H9 (cell line): ENCODE data around the gene RAB7B. TPM values are rescaled to one million over a fixed set of nuclear protein-coding genes. Genes with fewer than 3 reads are reported as not detected.

Experiments
- DNase-seq: peaks from one replicate; pipeline ENCODE4 v3.0.0-alpha.2; 2017
- H2AFZ ChIP-seq: one replicate; pipeline ENCODE4 v1.6.1; 2013; ENCODE audit warnings: mild to moderate bottlenecking, low read length, control low read depth, moderate library complexity
- H2AK5ac ChIP-seq: 2 replicates; pipeline ENCODE4 v1.6.1; 2013; ENCODE audit warnings: low read length, control low read depth, mixed read lengths; ENCODE audit not compliant: insufficient read length
- H2BK120ac ChIP-seq: one replicate; pipeline ENCODE4 v1.6.1; 2013; ENCODE audit warnings: low read depth, mild to moderate bottlenecking, low read length, control low read depth, inconsistent platforms; ENCODE audit not compliant: poor library complexity, severe bottlenecking
- H2BK12ac ChIP-seq: 2 replicates; pipeline ENCODE4 v1.6.1; 2013; ENCODE audit warnings: low read length, control low read depth, mixed read lengths, low read depth; ENCODE audit not compliant: insufficient read length
- H2BK15ac ChIP-seq: 2 replicates; pipeline ENCODE4 v1.6.1; 2013; ENCODE audit warnings: low read depth, low read length, control low read depth
- H2BK20ac ChIP-seq: one replicate; pipeline ENCODE4 v1.6.1; 2013; ENCODE audit warnings: low read depth, mild to moderate bottlenecking, low read length, control low read depth, inconsistent platforms; ENCODE audit not compliant: poor library complexity, severe bottlenecking
- H2BK5ac ChIP-seq: 2 replicates; pipeline ENCODE4 v1.6.1; 2013; ENCODE audit warnings: low read length, control low read depth, mixed read lengths; ENCODE audit not compliant: insufficient read length
- H3K14ac ChIP-seq: 2 replicates; pipeline ENCODE4 v1.6.1; 2013; ENCODE audit warnings: low read length, control low read depth; ENCODE audit not compliant: insufficient read depth
- H3K18ac ChIP-seq: 2 replicates; pipeline ENCODE4 v1.6.1; 2013; ENCODE audit warnings: low read depth, mild to moderate bottlenecking, mixed read lengths, low read length, control low read depth; ENCODE audit not compliant: insufficient read length
- H3K23ac ChIP-seq: 2 replicates; pipeline ENCODE4 v1.6.1; 2013; ENCODE audit warnings: low read length, control low read depth, mixed read lengths, low read depth; ENCODE audit not compliant: insufficient read length
- H3K23me2 ChIP-seq: 2 replicates; pipeline ENCODE4 v1.6.1; 2013; ENCODE audit warnings: low read depth, mild to moderate bottlenecking, mixed read lengths, low read length, control low read depth; ENCODE audit not compliant: insufficient read length, poor library complexity, severe bottlenecking
- H3K27ac ChIP-seq: 2 replicates; pipeline ENCODE4 v1.5.1; 2013; ENCODE audit warnings: low read length, control low read depth, mixed read lengths, low read depth; ENCODE audit not compliant: insufficient read length
- H3K27me3 ChIP-seq: 2 replicates; pipeline ENCODE4 v1.6.1; 2013; ENCODE audit warnings: low read length, control low read depth, inconsistent platforms; ENCODE audit not compliant: insufficient read depth
- H3K4ac ChIP-seq: 2 replicates; pipeline ENCODE4 v1.6.1; 2013; ENCODE audit warnings: low read depth, mild to moderate bottlenecking, control low read depth, inconsistent platforms, low read length, moderate library complexity
- H3K4me1 ChIP-seq: 2 replicates; pipeline ENCODE4 v1.6.1; 2013; ENCODE audit warnings: low read length, control low read depth, inconsistent platforms; ENCODE audit not compliant: insufficient read depth
- H3K4me2 ChIP-seq: 2 replicates; pipeline ENCODE4 v1.6.1; 2013; ENCODE audit warnings: low read length, control low read depth, mixed read lengths; ENCODE audit not compliant: insufficient read length, insufficient read depth
- H3K56ac ChIP-seq: 2 replicates; pipeline ENCODE4 v1.6.1; 2013; ENCODE audit warnings: low read depth, mild to moderate bottlenecking, mixed read lengths, low read length, control low read depth; ENCODE audit not compliant: insufficient read length
- H3K79me1 ChIP-seq: 2 replicates; pipeline ENCODE4 v1.6.1; 2013; ENCODE audit warnings: low read depth, mild to moderate bottlenecking, moderate library complexity, low read length, control low read depth, inconsistent platforms; ENCODE audit not compliant: insufficient read depth, poor library complexity, severe bottlenecking
- H3K79me2 ChIP-seq: 2 replicates; pipeline ENCODE4 v1.6.1; 2013; ENCODE audit warnings: low read length, control low read depth, inconsistent platforms; ENCODE audit not compliant: insufficient read depth
- H3K9ac ChIP-seq: 2 replicates; pipeline ENCODE4 v1.6.1; 2013; ENCODE audit warnings: low read length, control low read depth, mixed read lengths; ENCODE audit not compliant: insufficient read length; ENCODE audit errors: extremely low read depth
- H3K9me3 ChIP-seq: one replicate; pipeline ENCODE4 v1.6.1; 2013; ENCODE audit warnings: low read depth, low read length, inconsistent platforms; ENCODE audit not compliant: control insufficient read depth
- H3T11ph ChIP-seq: one replicate; pipeline ENCODE4 v1.6.1; 2013; ENCODE audit warnings: mild to moderate bottlenecking, low read length, control low read depth, inconsistent platforms
- H4K20me1 ChIP-seq: one replicate; pipeline ENCODE4 v1.6.1; 2013; ENCODE audit not compliant: control insufficient read depth, insufficient read length, insufficient read depth
- H4K5ac ChIP-seq: 2 replicates; pipeline ENCODE4 v1.6.1; 2013; ENCODE audit warnings: low read depth, mild to moderate bottlenecking, mixed read lengths, low read length, control low read depth; ENCODE audit not compliant: insufficient read length
- H4K8ac ChIP-seq: replicated peaks from 2 replicates; pipeline ENCODE4 v1.6.1; 2013; ENCODE audit warnings: low read length, control low read depth, mixed read lengths, low read depth; ENCODE audit not compliant: insufficient read length
- H4K91ac ChIP-seq: 2 replicates; pipeline ENCODE4 v1.6.1; 2013; ENCODE audit warnings: low read depth, mild to moderate bottlenecking, moderate library complexity, mixed read lengths, low read length, control low read depth; ENCODE audit not compliant: insufficient read length
- H3K27ac Mint-ChIP-seq, 3 experiments: 2 replicates in 2 of 3; 3 replicates in 1 of 3; pipeline ENCODE4 v1.8.0; 2020 to 2021; ENCODE audit warnings: mixed read lengths in 3 of 3, mild to moderate bottlenecking in 1 of 3, moderate library complexity in 1 of 3
- H3K27me3 Mint-ChIP-seq: 2 replicates; pipeline ENCODE4 v1.8.0; 2021; ENCODE audit warnings: low read depth, mild to moderate bottlenecking, moderate library complexity, mixed read lengths
- H3K36me3 Mint-ChIP-seq, 3 experiments: 2 replicates in 2 of 3; 3 replicates in 1 of 3; pipeline ENCODE4 v1.8.0; 2020 to 2021; ENCODE audit warnings: low read depth in 3 of 3, mixed read lengths in 3 of 3; ENCODE audit not compliant: insufficient read depth in 1 of 3
- H3K4me1 Mint-ChIP-seq, 2 experiments: 2 replicates each; pipeline ENCODE4 v1.8.0; 2020; ENCODE audit warnings: mixed read lengths in 2 of 2
- H3K4me3 Mint-ChIP-seq, 2 experiments: 2 replicates in 1 of 2; 3 replicates in 1 of 2; pipeline ENCODE4 v1.8.0; 2020 to 2021; ENCODE audit warnings: mild to moderate bottlenecking in 2 of 2, mixed read lengths in 2 of 2, moderate library complexity in 1 of 2
- H3K9me3 Mint-ChIP-seq, 2 experiments: 2 replicates in 1 of 2; 3 replicates in 1 of 2; pipeline ENCODE4 v1.8.0; 2020; ENCODE audit warnings: mild to moderate bottlenecking in 2 of 2, mixed read lengths in 2 of 2, moderate library complexity in 1 of 2
- WGBS: extraction: QIAGEN DNeasy Blood & Tissue Kit; methylation state at CpG from one replicate; pipeline ENCODE4 v1.1.7; 2013; ENCODE audit warnings: missing lambda C conversion rate, low lambda C conversion rate, mixed read lengths; ENCODE audit not compliant: insufficient read length; ENCODE audit errors: extremely low coverage; 5-methylcytosine and 5-hydroxymethylcytosine counted together
- total RNA-seq: library from RNA; stranded (reverse); gene quantifications from 2 replicates; pipeline ENCODE4 v1.2.1, GENCODE V29; 2021
- TF ChIP-seq, protein P1 (sequence below): fragments of 200-600 bp; sonication (generic); conservative IDR thresholded peaks from 3 replicates; pipeline ENCODE4 v1.8.0; 2021; ENCODE audit warnings: antibody characterized with exemption, mild to moderate bottlenecking

The RAB7B gene
- total RNA-seq, 1 experiment from 2014 or later: 0.68 TPM

DNA sequence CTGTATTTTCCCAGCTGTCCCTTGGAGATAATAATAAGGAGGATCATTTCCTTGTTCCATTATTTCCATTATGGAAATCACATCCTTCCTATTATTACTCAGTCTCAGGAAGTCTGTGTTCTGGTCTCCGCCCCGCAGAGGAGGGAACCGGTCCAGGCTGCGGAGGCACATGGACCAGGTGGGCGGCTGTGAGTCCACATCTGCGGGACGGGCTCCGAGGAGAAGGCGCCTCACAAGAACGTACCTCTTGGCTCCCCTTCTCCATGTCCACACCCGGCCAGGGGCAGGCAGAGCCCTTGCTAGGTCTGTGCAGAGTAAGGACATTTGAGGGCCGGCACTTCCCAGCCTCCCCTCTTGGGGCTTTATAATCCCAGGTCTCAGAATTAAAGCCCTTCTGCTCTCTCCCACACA lies 14.6 kb downstream of the RAB7B start:
- Histone ChIP-seq H3K18ac (no peak overlapping the region), H2BK20ac (no peak overlapping the region), H4K91ac (no peak overlapping the region), H3K27me3 (no peaks in the 10 kb centered on the region), H3K14ac (no peak overlapping the region), H2BK12ac (no peak overlapping the region), H4K20me1 (no peaks in the 10 kb centered on the region), H3K4ac (no peak overlapping the region), H4K8ac (no peak overlapping the region), H2AFZ (no peak overlapping the region), H3K23ac (no peak overlapping the region), H3K27ac (no peak overlapping the region), H3K79me1 (no peaks in the 10 kb centered on the region), H2BK15ac (no peak overlapping the region), H3K4me1 (no peaks in the 10 kb centered on the region), H2AK5ac (no peak overlapping the region), H3K79me2 (no peaks in the 10 kb centered on the region), H2BK120ac (no peak overlapping the region), H3K56ac (no peak overlapping the region), H3T11ph (no peak overlapping the region), H4K5ac (no peak overlapping the region), H3K9ac (no peak overlapping the region), H3K4me2 (no peak overlapping the region), H3K23me2 (no peaks in the 10 kb centered on the region), H2BK5ac (no peak overlapping the region), H3K9me3 (no peaks in the 10 kb centered on the region)
- Mint-ChIP-seq H3K4me3 (no peak overlapping the region), H3K36me3 (no peaks in the 10 kb centered on the region; a peak in 1 of 7 replicates), H3K4me1 (peaks cover 6 to 16% of the 10 kb centered on the region in 2 experiments; a peak in 3 of 4 replicates), H3K27me3 (peaks cover 18% of the 10 kb centered on the region), H3K27ac (no peak overlapping the region; a peak in 1 of 7 replicates), H3K9me3 (no peaks in the 10 kb centered on the region)
- TF ChIP-seq, protein P1, sequence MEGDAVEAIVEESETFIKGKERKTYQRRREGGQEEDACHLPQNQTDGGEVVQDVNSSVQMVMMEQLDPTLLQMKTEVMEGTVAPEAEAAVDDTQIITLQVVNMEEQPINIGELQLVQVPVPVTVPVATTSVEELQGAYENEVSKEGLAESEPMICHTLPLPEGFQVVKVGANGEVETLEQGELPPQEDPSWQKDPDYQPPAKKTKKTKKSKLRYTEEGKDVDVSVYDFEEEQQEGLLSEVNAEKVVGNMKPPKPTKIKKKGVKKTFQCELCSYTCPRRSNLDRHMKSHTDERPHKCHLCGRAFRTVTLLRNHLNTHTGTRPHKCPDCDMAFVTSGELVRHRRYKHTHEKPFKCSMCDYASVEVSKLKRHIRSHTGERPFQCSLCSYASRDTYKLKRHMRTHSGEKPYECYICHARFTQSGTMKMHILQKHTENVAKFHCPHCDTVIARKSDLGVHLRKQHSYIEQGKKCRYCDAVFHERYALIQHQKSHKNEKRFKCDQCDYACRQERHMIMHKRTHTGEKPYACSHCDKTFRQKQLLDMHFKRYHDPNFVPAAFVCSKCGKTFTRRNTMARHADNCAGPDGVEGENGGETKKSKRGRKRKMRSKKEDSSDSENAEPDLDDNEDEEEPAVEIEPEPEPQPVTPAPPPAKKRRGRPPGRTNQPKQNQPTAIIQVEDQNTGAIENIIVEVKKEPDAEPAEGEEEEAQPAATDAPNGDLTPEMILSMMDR: 0 out of 3 replicates have a peak, but pooled peaks have one; percentile 24
- WGBS: no CpG with 5 or more reads among the region's 12 CpGs
- no peak for DNase-seq
